ENCODE results near the gene GNB1L.

GRCh38 chr22:19896665-19897355 lies 42.1 kb upstream of the GNB1L start:
- TF ChIP-seq CTCF (IDR thresholded peaks at IDR 0.05): no peak
- TF ChIP-seq TCF7L2 (IDR thresholded peaks at IDR 0.05; ENCODE audit: low read depth, low read length): no peak
- TF ChIP-seq POLR2AphosphoS5 (IDR thresholded peaks at IDR 0.05; ENCODE audit: low read depth, low read length): no peak
- no peak for TF ChIP-seq SIN3A (IDR thresholded peaks at IDR 0.05; ENCODE audit: borderline replicate concordance, insufficient read depth, low read depth, low read length)

Measured in Panc1 (cell line).